GM12878 (cell line): ENCODE results near the gene SH2B2. TPM values are rescaled to one million over a fixed set of nuclear protein-coding genes. Genes with fewer than 3 reads are reported as not detected.

Experiments used
- ATAC-seq: fragments of 200-7000 bp; cut with Tn5 transposase; 3 replicates; pipeline ENCODE4 v1.9.1; 2020; ENCODE audit warnings: mild to moderate bottlenecking, moderate library complexity
- BruUV-seq: library from RNA; stranded (reverse); fragments of 400-500 nt; replicated peaks from 2 replicates; lab custom pipeline; 2021; lab: Mats Ljungman, UMichigan
- CTCF ChIA-PET: fragments of 300-600 bp; sonication (Branson Sonifier 250); formaldehyde crosslinking; extraction: SDS; loops from one replicate; lab custom pipeline; 2021; ENCODE audit warnings: inconsistent platforms; lab: Yijun Ruan, JAX
- POLR2A ChIA-PET: fragments of 350-600 bp; formaldehyde crosslinking; extraction: SDS; loops from one replicate; lab custom pipeline; 2021; ENCODE audit warnings: inconsistent platforms; lab: Charles Lee
- RAD21 ChIA-PET: fragments of 300-600 bp; sonication (Branson Sonifier 250); formaldehyde crosslinking; loops from one replicate; lab custom pipeline; 2023; ENCODE audit warnings: antibody characterized with exemption; ENCODE audit not compliant: unreplicated experiment; lab: Charles Lee
- SMC1A ChIA-PET: fragments of 300-600 bp; sonication (Branson Sonifier 250); formaldehyde crosslinking; loops from one replicate; lab custom pipeline; 2023; ENCODE audit not compliant: unreplicated experiment, uncharacterized antibody; lab: Charles Lee
- DNase-seq: peaks from one replicate; pipeline ENCODE4 v3.0.0-alpha.2; 2011; ENCODE audit warnings: low read depth, low spot score
- FAIRE-seq: peaks from 3 replicates; lab custom pipeline; 2011; peaks lifted over from hg19 to GRCh38; lab: Jason Lieb, UNC
- H2AFZ ChIP-seq: 2 replicates; pipeline ENCODE4 v1.6.0; 2011; ENCODE audit warnings: low read depth, low read length, control low read depth; ENCODE audit not compliant: control insufficient read depth
- H3K27ac ChIP-seq: 2 replicates; pipeline ENCODE4 v1.5.1; 2011; ENCODE audit warnings: control low read depth; ENCODE audit not compliant: control insufficient read depth, insufficient read depth
- H3K27me3 ChIP-seq, 2 experiments: replicated peaks in 1 of 2; 2 replicates each; pipeline versions ENCODE4 v1.6.0 to v1.6.1; 2011; ENCODE audit warnings: low read length in 1 of 2; ENCODE audit not compliant: control insufficient read depth in 2 of 2, insufficient read depth in 2 of 2
- H3K36me3 ChIP-seq, 2 experiments: 2 replicates each; pipeline ENCODE4 v1.5.1; 2011; ENCODE audit warnings: low read length in 1 of 2; ENCODE audit not compliant: control insufficient read depth in 2 of 2, insufficient read depth in 2 of 2
- H3K4me1 ChIP-seq: 2 replicates; pipeline ENCODE4 v1.6.1; 2011; ENCODE audit warnings: mild to moderate bottlenecking, low read length, moderate library complexity, mixed read lengths; ENCODE audit not compliant: control insufficient read depth, insufficient read depth
- H3K4me2 ChIP-seq: 2 replicates; pipeline ENCODE4 v1.6.0; 2011; ENCODE audit warnings: control low read depth; ENCODE audit not compliant: control insufficient read depth, insufficient read depth
- H3K4me3 ChIP-seq: fragments of 200-600 bp; sonication (generic); 2 replicates; pipeline ENCODE4 v1.5.1; 2016
- H3K79me2 ChIP-seq: 2 replicates; pipeline ENCODE4 v1.6.0; 2011; ENCODE audit warnings: low read length; ENCODE audit not compliant: control insufficient read depth, insufficient read depth
- H3K9ac ChIP-seq: 2 replicates; pipeline ENCODE4 v1.8.0; 2011; ENCODE audit warnings: low read length, control low read depth, mixed read lengths; ENCODE audit not compliant: control insufficient read depth, insufficient read depth
- H3K9me3 ChIP-seq: replicated peaks from 3 replicates; pipeline ENCODE4 v1.5.1; 2011; ENCODE audit warnings: mild to moderate bottlenecking, low read length; ENCODE audit not compliant: control insufficient read depth, insufficient read depth
- H4K20me1 ChIP-seq: 2 replicates; pipeline ENCODE4 v1.6.0; 2011; ENCODE audit not compliant: control insufficient read depth, insufficient read depth
- CREB1 ChIP-seq: IDR thresholded peaks from 2 replicates; pipeline ENCODE4 v1.6.1; 2012; ENCODE audit warnings: low read depth, mild to moderate bottlenecking, inconsistent platforms
- HDAC2 ChIP-seq: fragments of 200-600 bp; sonication (generic); IDR thresholded peaks from 2 replicates; pipeline ENCODE4 v1.6.1; 2017
- RAD51 ChIP-seq: fragments of 450-650 bp; IDR thresholded peaks from 2 replicates; pipeline ENCODE4 v1.6.1; 2016; ENCODE audit warnings: moderate library complexity, mild to moderate bottlenecking, inconsistent platforms
- WGBS: methylation state at CpG from one replicate; pipeline ENCODE4 v1.1.6; 2016; ENCODE audit warnings: low lambda C conversion rate; ENCODE audit not compliant: insufficient replicate concordance, insufficient coverage; ENCODE audit errors: missing lambda C conversion rate; 5-methylcytosine and 5-hydroxymethylcytosine counted together
- in situ Hi-C: fragments of 300-500 bp; cut with MboI; formaldehyde crosslinking; loops from 9 replicates; pipeline ENCODE4 v1.14.3; 2018; ENCODE audit warnings: mixed read lengths
- intact Hi-C: fragments of 100-400 bp; cut with micrococcal nuclease; formaldehyde crosslinking; loops from one replicate; pipeline ENCODE4 v1.14.2; 2022; ENCODE audit not compliant: unreplicated experiment
- polyA plus RNA-seq, 11 experiments: library from polyadenylated mRNA; depleted of rRNA in 4 of 11; unstranded in 6 of 11; stranded (reverse) in 5 of 11; fragments of >200 nt; fragmentation: Nextera tagmentation in 4 of 11; fragmentation: Illumina TruSeq in 1 of 11; extraction: Ambion mirVana in 4 of 11; extraction: Trizol in 1 of 11; gene quantifications; 1 replicate in 1 of 11; 2 replicates in 10 of 11; pipeline versions ENCODE4 v1.2.1 to v1.2.3, GENCODE V29; 2011 to 2016; ENCODE audit warnings: inconsistent platforms in 2 of 11, missing spikeins in 2 of 11, low read depth in 1 of 11
- total RNA-seq, 4 experiments: library from RNA; depleted of rRNA in 3 of 4; stranded (reverse); fragments of >200 nt in 3 of 4; fragmentation: Illumina TruSeq in 1 of 4; extraction: Trizol in 1 of 4; gene quantifications; 2 replicates each; pipeline versions ENCODE4 v1.2.1 to v1.2.3, GENCODE V29; 2013 to 2021

Gene SH2B2
- total and polyA plus RNA-seq, 10 of the 15 experiments (the other 5 are each of a cell fraction or from before 2014, with no cell fraction given) = 0.13 to 55.1 (median 7.4) TPM; not detected in 1

- no peak overlapping the region for H3K4me3 ChIP-seq
- intact Hi-C loops = no loop called here
- no peaks in the 10 kb centered on the region for H3K79me2 ChIP-seq
- TF ChIP-seq HDAC2 (no peak), CREB1 (no peak), RAD51 (no peak)
- RAD21 ChIA-PET = interaction anchor here (0.6 to 3.6 kb wide), 4 partner anchors 155 to 728 kb away, joined by 3 to 17 read pairs (median 8); no protein-coding TSS in a partner anchor
- FAIRE-seq (no peak), DNase-seq (no peak), ATAC-seq (no peak)
- H3K36me3 ChIP-seq = no peaks in the 10 kb centered on the region; a peak in 1 of 4 replicates
- H4K20me1 ChIP-seq = no peaks in the 10 kb centered on the region
- WGBS = 76% methylated on average over 10 of the region's 10 CpGs
- H3K27ac ChIP-seq = no peak overlapping the region
- SMC1A ChIA-PET = interaction anchor here (1.0 to 2.4 kb wide), 5 partner anchors 480 to 731 kb away, joined by 3 to 11 read pairs (median 3); no protein-coding TSS in a partner anchor
- CTCF ChIA-PET = interaction anchor here (1.0 to 5.6 kb wide), 5 partner anchors 10 to 728 kb away, joined by 3 to 39 read pairs (median 3); no protein-coding TSS in a partner anchor
- BruUV-seq = no TSS peak
- H3K4me2 ChIP-seq = no peak overlapping the region
- POLR2A ChIA-PET = no interaction called here
- H3K27me3 ChIP-seq = no peaks in the 10 kb centered on the region; a peak in 1 of 4 replicates
- in situ Hi-C loops = loop anchor here (5.0 to 25.0 kb wide), 3 partner anchors 669 to 909 kb away; partner anchors contain the start of gene COL26A1
- no peak overlapping the region for H3K9ac ChIP-seq
- H2AFZ ChIP-seq = no peak overlapping the region
- H3K4me1 ChIP-seq = no peaks in the 10 kb centered on the region
- H3K9me3 ChIP-seq = no peaks in the 10 kb centered on the region
Observed at GRCh38 chr7:102271158-102271798, 15.4 kb upstream of the SH2B2 start.
